Measurements from ENCODE around the gene MYOZ1.

- TF ChIP-seq CTCF (IDR thresholded peaks at IDR 0.05 in 8 of 11, conservative IDR thresholded peaks at IDR 0.05 in 3 of 11) (no peak), POLR2A (IDR thresholded peaks at IDR 0.05) (no peak), POLR2AphosphoS5 (IDR thresholded peaks at IDR 0.05) (no peak)
Observed at GRCh38 chr10:73635781-73636180, 5.5 kb downstream of the MYOZ1 start.
